ENCODE measurements around the gene KNSTRN. TPM values are rescaled to one million over a fixed set of nuclear protein-coding genes. Genes with fewer than 3 reads are reported as not detected.

KNSTRN gene
- total and polyA plus RNA-seq, 7 donors = 5.0 to 18.9 (median 6.8) TPM

- 68 to 74% methylated on average over 21 of the region's 21 CpGs for WGBS, 2 donors
- TF ChIP-seq, protein P1, sequence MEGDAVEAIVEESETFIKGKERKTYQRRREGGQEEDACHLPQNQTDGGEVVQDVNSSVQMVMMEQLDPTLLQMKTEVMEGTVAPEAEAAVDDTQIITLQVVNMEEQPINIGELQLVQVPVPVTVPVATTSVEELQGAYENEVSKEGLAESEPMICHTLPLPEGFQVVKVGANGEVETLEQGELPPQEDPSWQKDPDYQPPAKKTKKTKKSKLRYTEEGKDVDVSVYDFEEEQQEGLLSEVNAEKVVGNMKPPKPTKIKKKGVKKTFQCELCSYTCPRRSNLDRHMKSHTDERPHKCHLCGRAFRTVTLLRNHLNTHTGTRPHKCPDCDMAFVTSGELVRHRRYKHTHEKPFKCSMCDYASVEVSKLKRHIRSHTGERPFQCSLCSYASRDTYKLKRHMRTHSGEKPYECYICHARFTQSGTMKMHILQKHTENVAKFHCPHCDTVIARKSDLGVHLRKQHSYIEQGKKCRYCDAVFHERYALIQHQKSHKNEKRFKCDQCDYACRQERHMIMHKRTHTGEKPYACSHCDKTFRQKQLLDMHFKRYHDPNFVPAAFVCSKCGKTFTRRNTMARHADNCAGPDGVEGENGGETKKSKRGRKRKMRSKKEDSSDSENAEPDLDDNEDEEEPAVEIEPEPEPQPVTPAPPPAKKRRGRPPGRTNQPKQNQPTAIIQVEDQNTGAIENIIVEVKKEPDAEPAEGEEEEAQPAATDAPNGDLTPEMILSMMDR (IDR thresholded peaks at IDR 0.05) = no peak
- no peak for TF ChIP-seq POLR2A (IDR thresholded peaks at IDR 0.05)
- TF ChIP-seq POLR2AphosphoS5 (IDR thresholded peaks at IDR 0.05) = no peak
- no peak for TF ChIP-seq EP300 (IDR thresholded peaks at IDR 0.05)
- intact Hi-C loops (cut with DNase I) = no loop called here
- peaks cover 15 to 33% (median 25%) of the 10 kb centered on the region in 3 donors for H3K27me3 ChIP-seq
- no peak overlapping the region for H3K4me3 ChIP-seq
- DNase-seq = no peak
- peaks cover 0 to 46% (median 43%) of the 10 kb centered on the region in 4 donors for H3K4me1 ChIP-seq
- no peaks in the 10 kb centered on the region for H3K36me3 ChIP-seq
- H3K27ac ChIP-seq = no peak overlapping the region
- H3K9me3 ChIP-seq = no peaks in the 10 kb centered on the region
These were observed 55.5 kb downstream of the KNSTRN start for GRCh38 chr15:40437752-40438687.

DNA sequence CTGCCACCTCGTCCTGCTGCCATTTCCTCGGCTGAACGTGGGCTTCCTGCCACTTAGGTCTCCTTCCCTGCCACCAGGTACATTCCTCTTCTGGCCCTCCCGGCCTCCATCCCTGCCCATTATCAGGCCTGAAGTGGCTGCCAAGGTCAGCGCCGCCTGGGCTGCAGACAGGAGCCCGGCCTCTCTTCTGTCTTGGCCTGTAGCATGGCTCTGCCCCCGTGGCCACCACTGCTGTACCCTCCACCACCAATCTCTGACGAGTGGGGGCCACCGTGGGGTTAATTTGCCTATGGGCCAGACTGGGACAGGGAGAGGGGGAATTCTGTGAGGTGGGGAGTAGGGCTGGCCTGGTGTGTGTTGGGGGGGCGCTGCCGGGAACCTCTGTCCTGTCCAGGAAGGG lies 56.2 kb downstream of the KNSTRN start:
- H3K4me1 ChIP-seq = peaks cover 0 to 48% (median 47%) of the 10 kb centered on the region in 4 donors
- intact Hi-C loops (cut with DNase I) = no loop called here
- no peak for DNase-seq

GRCh38 chr15:40439461-40439959 lies 57.0 kb downstream of the KNSTRN start:
- 4 to 10% methylated on average over 15 of the region's 15 CpGs for WGBS, 2 donors
- H3K27ac ChIP-seq = peak overlapping the region in 1 of 4 donors; percentile 85
- H3K36me3 ChIP-seq = no peaks in the 10 kb centered on the region
- intact Hi-C loops (cut with DNase I) = no loop called here
- H3K4me1 ChIP-seq = peaks cover 0 to 55% (median 48%) of the 10 kb centered on the region in 4 donors
- no peaks in the 10 kb centered on the region for H3K9me3 ChIP-seq
- H3K4me3 ChIP-seq = peak overlapping the region in 3 of 4 donors; percentile 90 to 98 (median 95)
- peaks cover 15 to 33% (median 25%) of the 10 kb centered on the region in 3 donors for H3K27me3 ChIP-seq
- TF ChIP-seq, protein P1 (IDR thresholded peaks at IDR 0.05) = no peak
- no peak for TF ChIP-seq EP300 (IDR thresholded peaks at IDR 0.05)
- TF ChIP-seq POLR2AphosphoS5 (IDR thresholded peaks at IDR 0.05) = no peak
- no peak for TF ChIP-seq POLR2A (IDR thresholded peaks at IDR 0.05)
- DNase-seq = no peak

More for the DNA sequence above, 56.2 kb downstream of the KNSTRN start:
- Histone ChIP-seq H3K9me3 (no peaks in the 10 kb centered on the region), H3K4me3 (no peak overlapping the region), H3K27ac (no peak overlapping the region), H3K27me3 (peaks cover 15 to 33% (median 25%) of the 10 kb centered on the region in 3 donors), H3K36me3 (no peaks in the 10 kb centered on the region)
- TF ChIP-seq EP300 (IDR thresholded peaks at IDR 0.05) = no peak
- TF ChIP-seq POLR2A (IDR thresholded peaks at IDR 0.05) = no peak
- TF ChIP-seq, protein P1 (IDR thresholded peaks at IDR 0.05) = no peak
- TF ChIP-seq POLR2AphosphoS5 (IDR thresholded peaks at IDR 0.05) = no peak
- 73 to 77% methylated on average over 12 of the region's 12 CpGs for WGBS, 2 donors

- H3K4me3 ChIP-seq = peak overlapping the region; percentile 89 to 98 (median 92)
- intact Hi-C loops (cut with DNase I) = loop anchor here (2.0 to 5.0 kb wide), 2 partner anchors 31 to 127 kb away; partner anchors contain the start of genes CCDC32, CHST14 and RPUSD2
- TF ChIP-seq POLR2A (IDR thresholded peaks at IDR 0.05) (no peak), POLR2AphosphoS5 (IDR thresholded peaks at IDR 0.05) (no peak), EP300 (IDR thresholded peaks at IDR 0.05) (no peak)
- TF ChIP-seq, protein P1 (IDR thresholded peaks at IDR 0.05) = no peak
- no peaks in the 10 kb centered on the region for H3K36me3 ChIP-seq
- no peak for DNase-seq
- no peaks in the 10 kb centered on the region for H3K9me3 ChIP-seq
- H3K27me3 ChIP-seq = peaks cover 15 to 33% (median 25%) of the 10 kb centered on the region in 3 donors
- H3K27ac ChIP-seq = peak overlapping the region in 3 of 4 donors; percentile 79 to 85 (median 79)
- WGBS, 2 donors = 1% methylated on average over 35 of the region's 35 CpGs
- peaks cover 0 to 62% (median 54%) of the 10 kb centered on the region in 4 donors for H3K4me1 ChIP-seq
These were observed 57.6 kb downstream of the KNSTRN start for GRCh38 chr15:40439960-40440742.
